ENCODE data around the gene PPP1R26.

- no peak for TF ChIP-seq CTCF (IDR thresholded peaks at IDR 0.05)
- TF ChIP-seq POLR2A (IDR thresholded peaks at IDR 0.05): no peak
Observed at GRCh38 chr9:135531096-135531495, 51.5 kb downstream of the PPP1R26 start.
